Loucy (cell line): ENCODE measurements around the gene ARL8B.

Experiments
- H2AFZ ChIP-seq: fragments of 200-600 bp; sonication (generic); 2 replicates; pipeline ENCODE4 v1.6.0; 2016; ENCODE audit warnings: antibody characterized with exemption, mild to moderate bottlenecking, low read length, moderate library complexity
- H3F3A ChIP-seq: fragments of 200-600 bp; 2 replicates; pipeline ENCODE4 v1.6.0; 2016; ENCODE audit warnings: antibody characterized with exemption, low read depth, mild to moderate bottlenecking
- H3K27me3 ChIP-seq: fragments of 200-600 bp; sonication (generic); 2 replicates; pipeline ENCODE4 v1.6.1; 2014; ENCODE audit warnings: low read length, mild to moderate bottlenecking; ENCODE audit not compliant: insufficient read depth, poor library complexity, severe bottlenecking
- H3K36me3 ChIP-seq: fragments of 200-600 bp; sonication (generic); 2 replicates; pipeline ENCODE4 v1.6.1; 2016; ENCODE audit warnings: low read length; ENCODE audit not compliant: insufficient read depth
- H3K4me1 ChIP-seq: fragments of 200-600 bp; sonication (generic); 2 replicates; pipeline ENCODE4 v1.5.1; 2014; ENCODE audit warnings: low read length, mild to moderate bottlenecking; ENCODE audit not compliant: insufficient read depth, poor library complexity, severe bottlenecking
- H3K4me2 ChIP-seq: fragments of 200-600 bp; sonication (generic); 2 replicates; pipeline ENCODE4 v1.6.0; 2014; ENCODE audit warnings: antibody characterized with exemption, low read length, low read depth, mild to moderate bottlenecking; ENCODE audit not compliant: poor library complexity, severe bottlenecking
- H3K4me3 ChIP-seq: fragments of 200-600 bp; sonication (generic); 2 replicates; pipeline ENCODE4 v1.5.1; 2014; ENCODE audit warnings: low read length, mild to moderate bottlenecking, mixed read lengths; ENCODE audit not compliant: poor library complexity, severe bottlenecking
- H3K79me2 ChIP-seq: fragments of 200-600 bp; sonication (generic); 2 replicates; pipeline ENCODE4 v1.6.1; 2014; ENCODE audit warnings: low read length; ENCODE audit not compliant: insufficient read depth
- H3K9ac ChIP-seq: fragments of 200-600 bp; sonication (generic); 2 replicates; pipeline ENCODE4 v1.6.0; 2014; ENCODE audit warnings: mild to moderate bottlenecking, low read depth, low read length, moderate library complexity; ENCODE audit not compliant: poor library complexity, severe bottlenecking
- H3K9me2 ChIP-seq: fragments of 200-600 bp; sonication (generic); replicated peaks from 2 replicates; pipeline ENCODE4 v1.6.1; 2016; ENCODE audit warnings: low read depth, low read length, mixed read lengths
- H3K9me3 ChIP-seq: fragments of 200-600 bp; sonication (generic); 2 replicates; pipeline ENCODE4 v1.6.1; 2014; ENCODE audit warnings: mild to moderate bottlenecking, antibody characterized with exemption, low read length, low read depth; ENCODE audit not compliant: insufficient read depth
- H4K20me1 ChIP-seq: fragments of 200-600 bp; sonication (generic); 2 replicates; pipeline ENCODE4 v1.6.0; 2014; ENCODE audit warnings: antibody characterized with exemption, low read length, mild to moderate bottlenecking; ENCODE audit not compliant: insufficient read depth, poor library complexity, severe bottlenecking
- CTCF ChIP-seq: fragments of 200-600 bp; sonication (generic); conservative IDR thresholded peaks from 2 replicates; pipeline ENCODE4 v1.5.1; 2014; ENCODE audit warnings: mild to moderate bottlenecking, antibody characterized with exemption, low read length
- EZH2phosphoT487 ChIP-seq: fragments of 200-600 bp; IDR thresholded peaks from 2 replicates; pipeline ENCODE4 v1.6.1; 2018; ENCODE audit warnings: antibody characterized with exemption, mild to moderate bottlenecking, moderate library complexity, borderline replicate concordance

The ARL8B gene

GRCh38 chr3:5151586-5151985, 29.5 kb downstream of the ARL8B start:
- H3K4me1 ChIP-seq: no peaks in the 10 kb centered on the region

GRCh38 chr3:5153074-5153473, 31.0 kb downstream of the ARL8B start:
- no peaks in the 10 kb centered on the region for H3K9me3 ChIP-seq
- H3K9me2 ChIP-seq: no peaks in the 10 kb centered on the region
- peaks cover 94% of the 10 kb centered on the region for H3K79me2 ChIP-seq
- H3K4me2 ChIP-seq: no peak overlapping the region
- TF ChIP-seq CTCF: no peak
- TF ChIP-seq EZH2phosphoT487: no peak
- no peaks in the 10 kb centered on the region for H3K4me1 ChIP-seq
- H3F3A ChIP-seq: no peaks in the 10 kb centered on the region
- peaks cover 7% of the 10 kb centered on the region for H4K20me1 ChIP-seq
- H3K27me3 ChIP-seq: no peaks in the 10 kb centered on the region
- H3K9ac ChIP-seq: no peak overlapping the region
- no peak overlapping the region for H2AFZ ChIP-seq
- H3K36me3 ChIP-seq: peaks cover 7% of the 10 kb centered on the region; the same call in 1 of the 2 replicates
- no peak overlapping the region for H3K4me3 ChIP-seq

More at GRCh38 chr3:5151586-5151985, 29.5 kb downstream of the ARL8B start:
- Histone ChIP-seq H3K36me3 (peaks cover 7% of the 10 kb centered on the region), H3K9ac (no peak overlapping the region), H3K4me3 (no peak overlapping the region), H3K9me2 (no peaks in the 10 kb centered on the region), H3K4me2 (no peak overlapping the region), H3K9me3 (no peaks in the 10 kb centered on the region), H2AFZ (no peak overlapping the region), H3F3A (no peaks in the 10 kb centered on the region), H3K27me3 (no peaks in the 10 kb centered on the region), H3K79me2 (peaks cover 94% of the 10 kb centered on the region), H4K20me1 (peaks cover 10% of the 10 kb centered on the region)
- no peak for TF ChIP-seq EZH2phosphoT487
- TF ChIP-seq CTCF: no peak

- Histone ChIP-seq H3K79me2 (peaks cover 92% of the 10 kb centered on the region), H3K9me2 (no peaks in the 10 kb centered on the region), H3K27me3 (no peaks in the 10 kb centered on the region), H3F3A (no peaks in the 10 kb centered on the region), H3K4me3 (no peak overlapping the region), H3K4me1 (peaks cover 4% of the 10 kb centered on the region), H3K9me3 (no peaks in the 10 kb centered on the region), H3K36me3 (peaks cover 7% of the 10 kb centered on the region; the same call in 1 of the 2 replicates), H4K20me1 (peaks cover 11% of the 10 kb centered on the region), H3K4me2 (no peak overlapping the region), H3K9ac (no peak overlapping the region), H2AFZ (no peak overlapping the region)
- no peak for TF ChIP-seq CTCF
- no peak for TF ChIP-seq EZH2phosphoT487
Measured at GRCh38 chr3:5155241-5155640, 33.1 kb downstream of the ARL8B start.
